ENCODE measurements around the gene PIGL.

Gene PIGL

GRCh38 chr17:16314189-16314588 lies 97.2 kb downstream of the PIGL start:
- DNase-seq, result no peak

- DNase-seq, result no peak
Measured at GRCh38 chr17:16314859-16315258, 97.8 kb downstream of the PIGL start.

GRCh38 chr17:16319969-16320368 lies 103.0 kb downstream of the PIGL start:
- DNase-seq, result no peak

GRCh38 chr17:16322636-16323035 lies 105.6 kb downstream of the PIGL start:
- no peak for DNase-seq

- no peak for DNase-seq
Measured at GRCh38 chr17:16325964-16326363, 109.0 kb downstream of the PIGL start.

GRCh38 chr17:16327018-16327417 lies 110.0 kb downstream of the PIGL start:
- DNase-seq, result no peak

- DNase-seq, result no peak
Measured at GRCh38 chr17:16328997-16329396, 112.0 kb downstream of the PIGL start.

GRCh38 chr17:16329519-16330271 lies 112.7 kb downstream of the PIGL start:
- no peak for DNase-seq

GRCh38 chr17:16338391-16338790 lies 121.4 kb downstream of the PIGL start:
- no peak for DNase-seq

GRCh38 chr17:16339402-16339801 lies 122.4 kb downstream of the PIGL start:
- no peak for DNase-seq

GRCh38 chr17:16339959-16340358 lies 122.9 kb downstream of the PIGL start:
- no peak for DNase-seq

GRCh38 chr17:16342979-16343378 lies 126.0 kb downstream of the PIGL start:
- DNase-seq, result no peak

- no peak for DNase-seq
Measured at GRCh38 chr17:16343569-16343968, 126.6 kb downstream of the PIGL start.

GRCh38 chr17:16345565-16345964 lies 128.6 kb downstream of the PIGL start:
- DNase-seq, result no peak

GRCh38 chr17:16346721-16347271 lies 129.8 kb downstream of the PIGL start:
- no peak for DNase-seq

- DNase-seq, result no peak
Measured at GRCh38 chr17:16348586-16348985, 131.6 kb downstream of the PIGL start.

GRCh38 chr17:16349431-16349830 lies 132.4 kb downstream of the PIGL start:
- no peak for DNase-seq

GRCh38 chr17:16351831-16352230 lies 134.8 kb downstream of the PIGL start:
- DNase-seq, result no peak

GRCh38 chr17:16352303-16352666 lies 135.3 kb downstream of the PIGL start:
- DNase-seq, result no peak

- peak; percentile 36 for DNase-seq
Measured at GRCh38 chr17:16352667-16353316, 135.8 kb downstream of the PIGL start.

GRCh38 chr17:16353317-16354174 lies 136.5 kb downstream of the PIGL start, which contains the start of gene CENPV:
TSS of gene CENPV (minus strand) at chr17:16353469. CDS start at chr17:16353436, 33 bp downstream.
- DNase-seq, result peak; percentile 55

- DNase-seq, result no peak
Measured at GRCh38 chr17:16354585-16354984, 137.6 kb downstream of the PIGL start.

- DNase-seq, result no peak
Measured at GRCh38 chr17:16358394-16358793, 141.4 kb downstream of the PIGL start.
